Measurements from ENCODE around the gene PAX2.

Gene PAX2

GRCh38 chr10:100775386-100775785 lies 30.0 kb downstream of the PAX2 start:
- Histone ChIP-seq H3K9ac (ENCODE audit: low read depth in 1 of 2, low read length in 2 of 2) (no peak overlapping the region), H3K27ac (ENCODE audit: low read depth in 2 of 2, low read length in 2 of 2) (no peak overlapping the region), H3K9me3 (ENCODE audit: control insufficient read depth in 2 of 2, low read length in 2 of 2) (no peaks in the 10 kb centered on the region), H3K4me3 (ENCODE audit: low read length in 2 of 2) (no peak overlapping the region), H3K36me3 (ENCODE audit: control insufficient read depth in 2 of 2, insufficient read depth in 2 of 2, low read length in 2 of 2) (no peaks in the 10 kb centered on the region), H3K27me3 (ENCODE audit: control insufficient read depth in 2 of 2, insufficient read depth in 2 of 2, low read length in 2 of 2) (peaks cover 8 to 12% of the 10 kb centered on the region in 2 donors), H3K4me1 (ENCODE audit: control insufficient read depth in 2 of 2, insufficient read depth in 2 of 2, low read length in 2 of 2) (no peaks in the 10 kb centered on the region)

- no peak overlapping the region for H3K27ac ChIP-seq (ENCODE audit: low read depth in 2 of 2, low read length in 2 of 2)
- no peak overlapping the region for H3K9ac ChIP-seq (ENCODE audit: low read depth in 1 of 2, low read length in 2 of 2)
- H3K4me1 ChIP-seq (ENCODE audit: control insufficient read depth in 2 of 2, insufficient read depth in 2 of 2, low read length in 2 of 2): no peaks in the 10 kb centered on the region
- no peak overlapping the region for H3K4me3 ChIP-seq (ENCODE audit: low read length in 2 of 2)
- no peaks in the 10 kb centered on the region for H3K9me3 ChIP-seq (ENCODE audit: control insufficient read depth in 2 of 2, low read length in 2 of 2)
- no peaks in the 10 kb centered on the region for H3K36me3 ChIP-seq (ENCODE audit: control insufficient read depth in 2 of 2, insufficient read depth in 2 of 2, low read length in 2 of 2)
- peaks cover 12% of the 10 kb centered on the region in 2 donors for H3K27me3 ChIP-seq (ENCODE audit: control insufficient read depth in 2 of 2, insufficient read depth in 2 of 2, low read length in 2 of 2)
Measured at GRCh38 chr10:100775871-100776270, 30.5 kb downstream of the PAX2 start.

GRCh38 chr10:100776671-100777070 lies 31.3 kb downstream of the PAX2 start:
- Histone ChIP-seq H3K27me3 (ENCODE audit: control insufficient read depth in 2 of 2, insufficient read depth in 2 of 2, low read length in 2 of 2) (peaks cover 12 to 14% of the 10 kb centered on the region in 2 donors), H3K27ac (ENCODE audit: low read depth in 2 of 2, low read length in 2 of 2) (no peak overlapping the region), H3K9me3 (ENCODE audit: control insufficient read depth in 2 of 2, low read length in 2 of 2) (no peaks in the 10 kb centered on the region), H3K4me1 (ENCODE audit: control insufficient read depth in 2 of 2, insufficient read depth in 2 of 2, low read length in 2 of 2) (no peaks in the 10 kb centered on the region), H3K36me3 (ENCODE audit: control insufficient read depth in 2 of 2, insufficient read depth in 2 of 2, low read length in 2 of 2) (no peaks in the 10 kb centered on the region), H3K9ac (ENCODE audit: low read depth in 1 of 2, low read length in 2 of 2) (no peak overlapping the region), H3K4me3 (ENCODE audit: low read length in 2 of 2) (no peak overlapping the region)

GRCh38 chr10:100779329-100779728 lies 33.9 kb downstream of the PAX2 start:
- no peaks in the 10 kb centered on the region for H3K4me1 ChIP-seq (ENCODE audit: control insufficient read depth in 2 of 2, insufficient read depth in 2 of 2, low read length in 2 of 2)
- H3K27me3 ChIP-seq (ENCODE audit: control insufficient read depth in 2 of 2, insufficient read depth in 2 of 2, low read length in 2 of 2): peaks cover 8 to 11% of the 10 kb centered on the region in 2 donors
- H3K9me3 ChIP-seq (ENCODE audit: control insufficient read depth in 2 of 2, low read length in 2 of 2): no peaks in the 10 kb centered on the region
- no peak overlapping the region for H3K4me3 ChIP-seq (ENCODE audit: low read length in 2 of 2)
- H3K9ac ChIP-seq (ENCODE audit: low read depth in 1 of 2, low read length in 2 of 2): no peak overlapping the region
- no peaks in the 10 kb centered on the region for H3K36me3 ChIP-seq (ENCODE audit: control insufficient read depth in 2 of 2, insufficient read depth in 2 of 2, low read length in 2 of 2)
- no peak overlapping the region for H3K27ac ChIP-seq (ENCODE audit: low read depth in 2 of 2, low read length in 2 of 2)

GRCh38 chr10:100780324-100780723 lies 34.9 kb downstream of the PAX2 start:
- no peak overlapping the region for H3K27ac ChIP-seq (ENCODE audit: low read depth in 2 of 2, low read length in 2 of 2)
- H3K4me3 ChIP-seq (ENCODE audit: low read length in 2 of 2): no peak overlapping the region
- no peak overlapping the region for H3K9ac ChIP-seq (ENCODE audit: low read depth in 1 of 2, low read length in 2 of 2)
- no peaks in the 10 kb centered on the region for H3K36me3 ChIP-seq (ENCODE audit: control insufficient read depth in 2 of 2, insufficient read depth in 2 of 2, low read length in 2 of 2)
- H3K9me3 ChIP-seq (ENCODE audit: control insufficient read depth in 2 of 2, low read length in 2 of 2): no peaks in the 10 kb centered on the region
- no peaks in the 10 kb centered on the region for H3K4me1 ChIP-seq (ENCODE audit: control insufficient read depth in 2 of 2, insufficient read depth in 2 of 2, low read length in 2 of 2)
- H3K27me3 ChIP-seq (ENCODE audit: control insufficient read depth in 2 of 2, insufficient read depth in 2 of 2, low read length in 2 of 2): peaks cover 8 to 11% of the 10 kb centered on the region in 2 donors

GRCh38 chr10:100781145-100781665 lies 35.8 kb downstream of the PAX2 start:
- no peaks in the 10 kb centered on the region for H3K4me1 ChIP-seq (ENCODE audit: control insufficient read depth in 2 of 2, insufficient read depth in 2 of 2, low read length in 2 of 2)
- H3K27ac ChIP-seq (ENCODE audit: low read depth in 2 of 2, low read length in 2 of 2): no peak overlapping the region
- H3K9ac ChIP-seq (ENCODE audit: low read depth in 1 of 2, low read length in 2 of 2): no peak overlapping the region
- no peak overlapping the region for H3K4me3 ChIP-seq (ENCODE audit: low read length in 2 of 2)
- H3K27me3 ChIP-seq (ENCODE audit: control insufficient read depth in 2 of 2, insufficient read depth in 2 of 2, low read length in 2 of 2): peaks cover 8 to 11% of the 10 kb centered on the region in 2 donors
- no peaks in the 10 kb centered on the region for H3K36me3 ChIP-seq (ENCODE audit: control insufficient read depth in 2 of 2, insufficient read depth in 2 of 2, low read length in 2 of 2)
- H3K9me3 ChIP-seq (ENCODE audit: control insufficient read depth in 2 of 2, low read length in 2 of 2): no peaks in the 10 kb centered on the region

- Histone ChIP-seq H3K4me3 (ENCODE audit: low read length in 2 of 2) (no peak overlapping the region), H3K9ac (ENCODE audit: low read depth in 1 of 2, low read length in 2 of 2) (no peak overlapping the region), H3K27me3 (ENCODE audit: control insufficient read depth in 2 of 2, insufficient read depth in 2 of 2, low read length in 2 of 2) (peaks cover 11 to 14% of the 10 kb centered on the region in 2 donors), H3K9me3 (ENCODE audit: control insufficient read depth in 2 of 2, low read length in 2 of 2) (no peaks in the 10 kb centered on the region), H3K27ac (ENCODE audit: low read depth in 2 of 2, low read length in 2 of 2) (no peak overlapping the region), H3K4me1 (ENCODE audit: control insufficient read depth in 2 of 2, insufficient read depth in 2 of 2, low read length in 2 of 2) (no peaks in the 10 kb centered on the region), H3K36me3 (ENCODE audit: control insufficient read depth in 2 of 2, insufficient read depth in 2 of 2, low read length in 2 of 2) (no peaks in the 10 kb centered on the region)
Measured at GRCh38 chr10:100782461-100783244, 37.3 kb downstream of the PAX2 start.

GRCh38 chr10:100784126-100784525 lies 38.7 kb downstream of the PAX2 start:
- Histone ChIP-seq H3K9me3 (ENCODE audit: control insufficient read depth in 2 of 2, low read length in 2 of 2) (no peaks in the 10 kb centered on the region), H3K4me3 (ENCODE audit: low read length in 2 of 2) (no peak overlapping the region), H3K4me1 (ENCODE audit: control insufficient read depth in 2 of 2, insufficient read depth in 2 of 2, low read length in 2 of 2) (no peaks in the 10 kb centered on the region), H3K27me3 (ENCODE audit: control insufficient read depth in 2 of 2, insufficient read depth in 2 of 2, low read length in 2 of 2) (peaks cover 12 to 14% of the 10 kb centered on the region in 2 donors), H3K36me3 (ENCODE audit: control insufficient read depth in 2 of 2, insufficient read depth in 2 of 2, low read length in 2 of 2) (no peaks in the 10 kb centered on the region), H3K27ac (ENCODE audit: low read depth in 2 of 2, low read length in 2 of 2) (no peak overlapping the region), H3K9ac (ENCODE audit: low read depth in 1 of 2, low read length in 2 of 2) (no peak overlapping the region)

GRCh38 chr10:100786591-100786990 lies 41.2 kb downstream of the PAX2 start:
- no peaks in the 10 kb centered on the region for H3K36me3 ChIP-seq (ENCODE audit: control insufficient read depth in 2 of 2, insufficient read depth in 2 of 2, low read length in 2 of 2)
- no peak overlapping the region for H3K4me3 ChIP-seq (ENCODE audit: low read length in 2 of 2)
- H3K4me1 ChIP-seq (ENCODE audit: control insufficient read depth in 2 of 2, insufficient read depth in 2 of 2, low read length in 2 of 2): no peaks in the 10 kb centered on the region
- H3K9ac ChIP-seq (ENCODE audit: low read depth in 1 of 2, low read length in 2 of 2): no peak overlapping the region
- no peak overlapping the region for H3K27ac ChIP-seq (ENCODE audit: low read depth in 2 of 2, low read length in 2 of 2)
- H3K9me3 ChIP-seq (ENCODE audit: control insufficient read depth in 2 of 2, low read length in 2 of 2): no peaks in the 10 kb centered on the region
- H3K27me3 ChIP-seq (ENCODE audit: control insufficient read depth in 2 of 2, insufficient read depth in 2 of 2, low read length in 2 of 2): peaks cover 4 to 14% of the 10 kb centered on the region in 2 donors

- no peak overlapping the region for H3K9ac ChIP-seq (ENCODE audit: low read depth in 1 of 2, low read length in 2 of 2)
- H3K9me3 ChIP-seq (ENCODE audit: control insufficient read depth in 2 of 2, low read length in 2 of 2): no peaks in the 10 kb centered on the region
- no peaks in the 10 kb centered on the region for H3K36me3 ChIP-seq (ENCODE audit: control insufficient read depth in 2 of 2, insufficient read depth in 2 of 2, low read length in 2 of 2)
- H3K27ac ChIP-seq (ENCODE audit: low read depth in 2 of 2, low read length in 2 of 2): no peak overlapping the region
- H3K4me1 ChIP-seq (ENCODE audit: control insufficient read depth in 2 of 2, insufficient read depth in 2 of 2, low read length in 2 of 2): no peaks in the 10 kb centered on the region
- peaks cover 4 to 14% of the 10 kb centered on the region in 2 donors for H3K27me3 ChIP-seq (ENCODE audit: control insufficient read depth in 2 of 2, insufficient read depth in 2 of 2, low read length in 2 of 2)
- no peak overlapping the region for H3K4me3 ChIP-seq (ENCODE audit: low read length in 2 of 2)
Measured at GRCh38 chr10:100788002-100788903, 42.9 kb downstream of the PAX2 start.

Measured in mucosa of rectum (tissue), 2 donors.